A673 (cell line): ENCODE results near the gene SPAG9.

ENCODE experiments used
- CTCF ChIP-seq: fragments of 300-800, 200-600 bp; sonication (generic); conservative IDR thresholded peaks from 2 replicates; pipeline ENCODE4 v1.5.1; 2017; ENCODE audit warnings: low read depth, mild to moderate bottlenecking, antibody characterized with exemption, low read length, moderate library complexity, mixed read lengths
- EZH2 ChIP-seq: fragments of 200-600 bp; sonication (generic); IDR thresholded peaks from 2 replicates; pipeline ENCODE4 v1.6.1; 2017; ENCODE audit warnings: borderline replicate concordance, low read depth, mild to moderate bottlenecking, mixed read lengths, antibody characterized with exemption, low read length; ENCODE audit not compliant: poor library complexity, severe bottlenecking

GRCh38 chr17:50995668-50996067 lies 125.0 kb downstream of the SPAG9 start:
- TF ChIP-seq CTCF, result no peak
- TF ChIP-seq EZH2, result no peak
